Activated CD4-positive, alpha-beta memory T cell treated with anti-CD3 and anti-CD28 coated beads, Interleukin-2, amount 10 ng/mL, durations not matched to agents 7 days and 5 days (primary cell): Measurements from ENCODE around the gene ABHD8. TPM values are rescaled to one million over a fixed set of nuclear protein-coding genes. Genes with fewer than 3 reads are reported as not detected.

Experiments used
- CTCF ChIA-PET: fragments of 350-600 bp; sonication (Branson Sonifier 250); formaldehyde crosslinking; loops from one replicate; lab custom pipeline; 2021; ENCODE audit warnings: antibody characterized with exemption, inconsistent platforms; lab: Charles Lee
- POLR2A ChIA-PET: fragments of 350-600 bp; sonication (Branson Sonifier 250); formaldehyde crosslinking; loops from one replicate; lab custom pipeline; 2021; ENCODE audit warnings: antibody characterized with exemption; lab: Charles Lee
- DNase-seq: peaks from one replicate; pipeline ENCODE4 v3.0.0-alpha.2; 2020
- H3K27ac Mint-ChIP-seq: one replicate; pipeline ENCODE4 v1.8.0; 2021; ENCODE audit warnings: mild to moderate bottlenecking, mixed read lengths
- H3K27me3 Mint-ChIP-seq: one replicate; pipeline ENCODE4 v1.8.0; 2021; ENCODE audit warnings: mixed read lengths
- H3K36me3 Mint-ChIP-seq: one replicate; pipeline ENCODE4 v1.8.0; 2021; ENCODE audit warnings: low read depth, mixed read lengths
- H3K4me1 Mint-ChIP-seq: one replicate; pipeline ENCODE4 v1.8.0; 2021; ENCODE audit warnings: mixed read lengths
- H3K4me3 Mint-ChIP-seq: one replicate; pipeline ENCODE4 v1.8.0; 2021; ENCODE audit warnings: mild to moderate bottlenecking, mixed read lengths
- H3K9me3 Mint-ChIP-seq: one replicate; pipeline ENCODE4 v1.8.0; 2021; ENCODE audit warnings: mixed read lengths
- total RNA-seq, 2 experiments: library from RNA; stranded (reverse); gene quantifications; one replicate each; pipeline ENCODE4 v1.2.3, GENCODE V29; 2021

The ABHD8 gene
- total RNA-seq, 2 experiments from 2014 or later: 10.6 to 12.2 TPM

DNA sequence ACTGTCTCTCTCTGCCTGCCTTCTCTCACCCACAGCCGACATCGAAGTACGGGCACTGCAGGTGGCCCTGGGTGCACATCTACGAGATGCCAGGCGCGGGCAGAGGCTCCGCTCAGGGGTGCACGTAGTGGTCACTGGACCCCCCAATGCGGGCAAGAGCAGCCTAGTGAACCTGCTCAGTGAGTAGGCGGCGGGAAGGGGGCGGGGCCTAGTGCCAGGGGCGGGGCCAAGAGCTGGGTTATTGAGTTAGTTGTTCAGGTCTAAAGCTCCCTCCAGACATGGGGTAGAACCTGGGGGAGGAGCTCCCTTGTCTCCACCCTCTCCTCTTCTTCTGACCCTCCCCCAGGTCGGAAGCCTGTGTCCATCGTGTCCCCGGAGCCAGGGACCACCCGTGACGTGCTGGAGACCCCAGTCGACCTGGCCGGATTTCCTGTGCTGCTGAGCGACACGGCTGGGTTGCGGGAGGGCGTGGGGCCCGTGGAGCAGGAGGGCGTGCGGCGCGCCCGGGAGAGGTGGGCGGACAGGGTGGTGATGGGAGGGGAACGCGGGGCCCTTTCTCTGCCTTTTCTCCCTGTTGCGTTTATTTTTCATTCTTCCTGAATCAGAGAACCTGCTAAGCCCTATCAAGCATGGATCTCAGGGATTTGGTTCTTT, 36.0 kb upstream of the ABHD8 start:
- ChIA-PET CTCF (no interaction called here), POLR2A (interaction anchor here (1.5 to 1.6 kb wide), 2 partner anchors 50 to 53 kb away, joined by 3 to 4 read pairs; no protein-coding TSS in a partner anchor)
- Mint-ChIP-seq H3K36me3 (no peaks in the 10 kb centered on the region), H3K4me3 (peak overlapping the region; percentile 81), H3K27ac (no peak overlapping the region), H3K9me3 (no peaks in the 10 kb centered on the region), H3K4me1 (peaks cover 41% of the 10 kb centered on the region), H3K27me3 (no peaks in the 10 kb centered on the region)
- DNase-seq: peak; percentile 62

GRCh38 chr19:17338433-17339078, 35.3 kb upstream of the ABHD8 start:
- Mint-ChIP-seq H3K9me3 (no peaks in the 10 kb centered on the region), H3K36me3 (peaks cover 3% of the 10 kb centered on the region), H3K27ac (peak overlapping the region; percentile 89), H3K27me3 (no peaks in the 10 kb centered on the region), H3K4me3 (peak overlapping the region; percentile 81), H3K4me1 (peaks cover 46% of the 10 kb centered on the region)
- ChIA-PET CTCF (no interaction called here), POLR2A (interaction anchor here (0.7 to 1.6 kb wide), 4 partner anchors 29 to 53 kb away, joined by 3 to 5 read pairs (median 4); partner anchors contain the start of gene DDA1)
- DNase-seq: no peak

DNA sequence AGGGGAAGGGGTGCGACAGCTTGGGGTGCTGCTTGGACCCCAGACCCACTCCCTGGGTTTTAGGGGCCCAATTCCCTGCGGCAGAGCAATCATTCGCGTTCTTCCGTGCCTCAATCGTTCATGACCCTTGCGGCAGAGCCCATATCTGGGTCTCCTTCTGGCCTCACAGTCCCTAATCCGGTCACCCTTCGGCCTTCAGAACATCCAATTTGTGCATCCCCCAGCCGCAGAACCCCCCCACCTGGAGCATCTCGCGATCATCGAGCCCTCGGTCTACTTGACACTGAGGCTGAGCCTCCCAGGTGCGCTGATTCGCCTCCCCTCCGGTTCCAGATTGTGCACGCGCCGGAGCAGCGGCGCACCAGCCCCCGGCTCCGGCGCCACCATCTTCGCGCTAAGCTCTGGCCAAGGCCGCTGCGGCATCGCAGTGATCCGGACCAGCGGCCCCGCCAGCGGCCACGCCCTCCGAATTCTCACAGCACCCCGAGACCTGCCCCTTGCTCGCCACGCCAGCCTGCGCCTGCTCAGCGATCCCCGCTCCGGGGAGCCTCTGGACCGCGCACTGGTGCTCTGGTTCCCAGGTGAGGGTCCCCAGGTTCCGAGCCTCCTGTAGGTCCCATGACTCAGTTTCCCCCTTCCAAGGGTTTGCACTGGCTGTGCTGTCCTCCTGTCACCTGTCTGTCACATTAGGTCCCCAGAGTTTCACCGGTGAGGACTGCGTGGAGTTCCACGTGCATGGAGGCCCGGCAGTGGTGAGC, 34.6 kb upstream of the ABHD8 start:
- Mint-ChIP-seq H3K27ac (peak overlapping the region; percentile 89), H3K27me3 (no peaks in the 10 kb centered on the region), H3K4me1 (peaks cover 50% of the 10 kb centered on the region), H3K36me3 (peaks cover 8% of the 10 kb centered on the region), H3K4me3 (peak overlapping the region; percentile 81), H3K9me3 (no peaks in the 10 kb centered on the region)
- CTCF ChIA-PET: no interaction called here
- POLR2A ChIA-PET: interaction anchor here (0.7 to 2.2 kb wide), 4 partner anchors 29 to 54 kb away, joined by 3 to 8 read pairs (median 4); partner anchors contain the start of gene DDA1
- DNase-seq: peak; percentile 52

DNA sequence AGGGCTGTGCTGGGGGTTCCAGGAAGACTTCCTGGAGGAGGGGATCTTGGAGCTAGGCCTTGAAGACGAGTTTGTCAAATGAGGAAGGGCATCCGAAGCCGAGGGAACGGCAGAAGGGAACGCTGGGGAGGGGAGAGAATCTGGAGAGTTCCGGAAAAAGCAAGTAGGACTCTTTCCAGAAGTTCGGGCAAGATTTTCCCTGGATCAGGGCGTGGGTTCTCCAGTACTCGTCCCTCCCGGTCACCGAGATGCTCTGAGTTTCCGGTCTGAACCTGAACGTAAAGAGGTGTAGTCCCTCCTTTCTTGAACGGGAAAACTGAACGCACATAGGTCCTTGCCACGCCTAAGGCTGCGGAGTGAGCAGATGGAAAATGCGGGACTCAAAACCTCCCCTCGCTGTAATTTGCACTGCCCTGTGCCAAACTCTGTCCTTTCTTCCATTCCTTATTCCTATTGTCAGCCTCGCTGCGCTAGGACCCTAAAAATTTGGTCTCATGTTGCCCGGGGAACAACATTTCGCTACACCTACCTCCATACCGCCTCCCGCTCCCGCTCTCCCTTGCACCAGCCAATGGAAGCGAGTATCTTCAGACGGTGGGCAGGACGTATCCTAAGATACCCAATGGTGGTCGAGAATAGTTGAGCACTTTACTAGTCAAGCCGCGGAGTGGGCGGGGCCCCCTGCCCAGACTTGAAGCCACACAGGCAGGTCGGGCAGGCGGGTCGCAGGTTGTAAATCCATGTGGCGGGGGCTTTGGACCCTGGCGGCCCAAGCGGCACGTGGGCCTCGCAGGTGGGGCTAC, 33.8 kb upstream of the ABHD8 start, which contains the start of gene GTPBP3:
TSS of gene GTPBP3 (plus strand) at position 682 of the 803 bp plus-strand sequence. CDS start at position 741, 59 bp downstream.
- ChIA-PET POLR2A (interaction anchor here (0.6 to 5.5 kb wide), 6 partner anchors 24 to 55 kb away, joined by 3 to 50 read pairs (median 4); partner anchors contain the start of genes ABHD8, DDA1 and MRPL34), CTCF (no interaction called here)
- Mint-ChIP-seq H3K27me3 (no peaks in the 10 kb centered on the region), H3K9me3 (no peaks in the 10 kb centered on the region), H3K4me1 (peaks cover 55% of the 10 kb centered on the region), H3K27ac (peak within 1 kb of the TSS; percentile 89), H3K36me3 (peaks cover 15% of the 10 kb centered on the region), H3K4me3 (peak within 1 kb of the TSS; percentile 81)
- DNase-seq: peak; percentile 98

DNA sequence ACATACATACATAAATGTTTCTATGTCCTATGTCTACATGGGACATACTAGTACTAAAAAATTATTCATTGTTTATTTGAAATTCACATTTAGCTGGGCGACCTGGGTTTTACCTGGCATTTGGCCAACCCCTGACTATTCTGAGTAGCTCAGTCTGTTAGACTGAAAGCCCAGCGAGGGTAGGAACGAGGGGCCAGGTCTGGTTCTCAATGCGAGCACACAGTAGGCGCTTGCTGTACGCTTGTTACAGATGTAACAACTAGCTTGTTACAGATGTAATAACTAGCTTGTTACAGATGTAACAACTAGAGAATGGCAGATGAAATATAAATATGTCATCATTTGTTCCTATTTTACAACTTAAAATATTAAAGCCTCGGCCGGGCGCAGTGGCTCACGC, 32.4 kb upstream of the ABHD8 start:
- H3K4me3 Mint-ChIP-seq: peak overlapping the region; percentile 46

GRCh38 chr19:17334414-17335409, 31.5 kb upstream of the ABHD8 start, which contains the start of gene ANO8:
TSS of gene ANO8 (minus strand) at chr19:17334855. CDS start at chr19:17334670, 185 bp downstream.
- ChIA-PET CTCF (interaction anchor here (1.5 to 4.8 kb wide), 5 partner anchors 26 to 51 kb away, joined by 6 to 32 read pairs (median 9); partner anchors contain the start of genes ABHD8, DDA1 and MRPL34), POLR2A (interaction anchor here (0.9 to 6.0 kb wide), 8 partner anchors 12 to 72 kb away, joined by 3 to 50 read pairs (median 9); partner anchors contain the start of genes ABHD8, BST2, DDA1 and MRPL34)
- Mint-ChIP-seq H3K27me3 (peaks cover 10% of the 10 kb centered on the region), H3K27ac (peak within 1 kb of the TSS; percentile 95), H3K4me1 (peaks cover 63% of the 10 kb centered on the region), H3K36me3 (peaks cover 23% of the 10 kb centered on the region), H3K9me3 (no peaks in the 10 kb centered on the region), H3K4me3 (peak within 1 kb of the TSS; percentile 83)
- DNase-seq: peak; percentile 97

More for the DNA sequence above, 32.4 kb upstream of the ABHD8 start:
- POLR2A ChIA-PET: interaction anchor here (0.8 to 5.5 kb wide), 5 partner anchors 18 to 71 kb away, joined by 3 to 50 read pairs (median 7); partner anchors contain the start of genes ABHD8, BST2, DDA1 and MRPL34
- Mint-ChIP-seq H3K9me3 (no peaks in the 10 kb centered on the region), H3K27ac (no peak overlapping the region), H3K4me1 (peaks cover 58% of the 10 kb centered on the region), H3K36me3 (peaks cover 18% of the 10 kb centered on the region), H3K27me3 (peaks cover 2% of the 10 kb centered on the region)
- CTCF ChIA-PET: interaction anchor here (0.7 to 4.8 kb wide), 4 partner anchors 26 to 485 kb away, joined by 4 to 32 read pairs (median 8); partner anchors contain the start of genes ABHD8, DDA1 and MRPL34
- DNase-seq: no peak

- H3K4me3 Mint-ChIP-seq: peak overlapping the region; percentile 83
- CTCF ChIA-PET: interaction anchor here (0.8 to 4.8 kb wide), 7 partner anchors 25 to 132 kb away, joined by 3 to 32 read pairs (median 8); partner anchors contain the start of genes ABHD8, DDA1 and MRPL34
- POLR2A ChIA-PET: interaction anchor here (1.0 to 6.0 kb wide), 8 partner anchors 11 to 73 kb away, joined by 3 to 50 read pairs (median 10); partner anchors contain the start of genes ABHD8, BST2, DDA1 and MRPL34
- peaks cover 23% of the 10 kb centered on the region for H3K36me3 Mint-ChIP-seq
- peak; percentile 88 for DNase-seq
- no peaks in the 10 kb centered on the region for H3K9me3 Mint-ChIP-seq
- peaks cover 13% of the 10 kb centered on the region for H3K27me3 Mint-ChIP-seq
- H3K27ac Mint-ChIP-seq: peak overlapping the region; percentile 95
- H3K4me1 Mint-ChIP-seq: peaks cover 60% of the 10 kb centered on the region
Measured at GRCh38 chr19:17333611-17334413, 30.6 kb upstream of the ABHD8 start.

DNA sequence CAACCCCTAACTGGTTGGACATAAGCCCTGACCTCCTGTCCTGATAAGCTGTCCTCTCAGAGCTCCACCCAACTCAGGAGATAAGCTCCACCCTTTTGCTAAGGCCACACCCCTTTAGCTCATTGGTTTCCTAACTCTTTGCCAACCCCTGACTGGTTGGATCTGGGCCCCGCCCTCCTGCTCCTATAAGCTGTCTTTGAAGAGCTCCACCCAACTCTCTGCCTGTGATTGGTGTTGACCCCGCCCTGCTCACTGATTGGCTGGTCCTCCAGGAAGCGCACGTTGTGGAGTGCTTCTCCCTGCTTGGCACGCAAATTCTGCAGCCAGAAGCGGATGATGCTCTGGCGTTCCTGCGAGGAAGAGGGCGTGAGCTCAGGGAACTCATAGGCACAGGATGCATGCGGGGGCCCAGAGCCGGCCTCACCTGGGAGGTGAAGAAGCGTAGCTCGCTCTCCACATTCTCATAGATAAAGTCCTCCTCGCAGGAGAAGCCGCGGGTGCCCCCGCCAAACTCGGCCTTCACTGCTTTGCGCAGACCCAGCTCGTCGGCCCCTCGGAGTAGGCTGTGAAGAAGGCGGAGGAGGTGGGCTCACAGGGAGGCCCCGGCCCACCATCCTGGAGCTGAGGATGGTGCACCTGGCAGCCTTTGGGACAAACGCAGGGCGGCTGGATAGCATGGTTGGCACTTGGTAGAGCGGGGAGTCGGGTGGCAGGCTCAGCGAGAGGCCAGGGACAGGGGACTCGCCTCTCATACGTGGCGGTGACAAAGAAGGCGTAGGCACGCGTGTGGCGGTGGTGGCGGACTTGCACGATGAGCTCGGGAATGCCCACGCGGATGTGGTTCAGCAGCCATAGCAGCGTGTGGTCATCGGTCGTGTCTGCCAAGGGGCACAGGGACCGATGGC, 29.7 kb upstream of the ABHD8 start:
- H3K27ac Mint-ChIP-seq: no peak overlapping the region
- ChIA-PET CTCF (interaction anchor here (0.8 to 4.8 kb wide), 10 partner anchors 24 to 133 kb away, joined by 3 to 32 read pairs (median 3); partner anchors contain the start of genes ABHD8, DDA1 and MRPL34), POLR2A (interaction anchor here (0.6 to 6.0 kb wide), 9 partner anchors 10 to 74 kb away, joined by 3 to 50 read pairs (median 10); partner anchors contain the start of genes ABHD8, BST2, DDA1 and MRPL34)
- peak overlapping the region; percentile 35 for H3K4me3 Mint-ChIP-seq
- peaks cover 23% of the 10 kb centered on the region for H3K36me3 Mint-ChIP-seq
- peaks cover 13% of the 10 kb centered on the region for H3K27me3 Mint-ChIP-seq
- peak; percentile 51 for DNase-seq
- peaks cover 52% of the 10 kb centered on the region for H3K4me1 Mint-ChIP-seq
- no peaks in the 10 kb centered on the region for H3K9me3 Mint-ChIP-seq

- ChIA-PET POLR2A (interaction anchor here (0.7 to 6.0 kb wide), 6 partner anchors 10 to 73 kb away, joined by 3 to 50 read pairs (median 16); partner anchors contain the start of genes ABHD8, BST2, DDA1 and MRPL34), CTCF (interaction anchor here (0.6 to 4.8 kb wide), 8 partner anchors 15 to 604 kb away, joined by 3 to 32 read pairs (median 3); partner anchors contain the start of genes ABHD8, DDA1 and MRPL34)
- DNase-seq: no peak
- Mint-ChIP-seq H3K4me1 (peaks cover 50% of the 10 kb centered on the region), H3K4me3 (no peak overlapping the region), H3K9me3 (no peaks in the 10 kb centered on the region), H3K36me3 (peaks cover 23% of the 10 kb centered on the region), H3K27ac (no peak overlapping the region), H3K27me3 (peaks cover 15% of the 10 kb centered on the region)
Measured at GRCh38 chr19:17332360-17332676, 29.1 kb upstream of the ABHD8 start.
